ENCODE measurements around the gene CDH3. TPM values are rescaled to one million over a fixed set of nuclear protein-coding genes. Genes with fewer than 3 reads are reported as not detected.
A peak's percentile ranks its signal among the peaks of the same experiment; 100 is the strongest.

The CDH3 gene
- total RNA-seq, 6 donors from 2014 or later: 3.6 to 12.3 (median 9.9) TPM

- 55 to 56% methylated on average over 8 to 9 of the region's 9 CpGs for WGBS, 2 donors
- TF ChIP-seq CTCF (IDR thresholded peaks at IDR 0.05) (no peak), EP300 (IDR thresholded peaks at IDR 0.05) (no peak), POLR2A (IDR thresholded peaks at IDR 0.05) (no peak), POLR2AphosphoS5 (IDR thresholded peaks at IDR 0.05) (no peak)
- H3K36me3 ChIP-seq: no peaks in the 10 kb centered on the region
- peak overlapping the region in 3 of 4 donors; percentile 23 to 79 (median 75) for H3K27ac ChIP-seq
- H3K4me1 ChIP-seq: peaks cover 10 to 63% (median 37%) of the 10 kb centered on the region in 4 donors
- H3K9me3 ChIP-seq: no peaks in the 10 kb centered on the region
- DNase-seq (no peak), ATAC-seq (ENCODE audit: low FRiP score in 2 of 2) (no peak)
- no peak overlapping the region for H3K4me3 ChIP-seq
- peaks cover 0 to 20% (median 9%) of the 10 kb centered on the region in 4 donors for H3K27me3 ChIP-seq
Observed at GRCh38 chr16:68740628-68741346, 95.7 kb downstream of the CDH3 start.

- H3K27me3 ChIP-seq: no peaks in the 10 kb centered on the region
- peaks cover 10 to 59% (median 30%) of the 10 kb centered on the region in 4 donors for H3K4me1 ChIP-seq
- no peak overlapping the region for H3K4me3 ChIP-seq
- DNase-seq (no peak), ATAC-seq (ENCODE audit: low FRiP score in 2 of 2) (no peak)
- peak overlapping the region; percentile 50 to 79 (median 72) for H3K27ac ChIP-seq
- H3K9me3 ChIP-seq: no peaks in the 10 kb centered on the region
- H3K36me3 ChIP-seq: no peaks in the 10 kb centered on the region
- 81 to 88% methylated on average over 4 of the region's 4 CpGs for WGBS, 2 donors
- no peak for TF ChIP-seq CTCF (IDR thresholded peaks at IDR 0.05)
Observed at GRCh38 chr16:68743664-68744063, 98.6 kb downstream of the CDH3 start.

GRCh38 chr16:68744744-68745280 is 99.7 kb downstream of the CDH3 start:
- Histone ChIP-seq H3K4me3 (peak overlapping the region in 1 of 4 donors; percentile 10), H3K36me3 (no peaks in the 10 kb centered on the region), H3K27me3 (no peaks in the 10 kb centered on the region), H3K27ac (peak overlapping the region; percentile 50 to 79 (median 72)), H3K4me1 (peaks cover 10 to 59% (median 27%) of the 10 kb centered on the region in 4 donors), H3K9me3 (no peaks in the 10 kb centered on the region)
- peak; percentile 48 to 92 for ATAC-seq (ENCODE audit: low FRiP score in 2 of 2)
- WGBS, 2 donors: 51 to 59% methylated on average over 11 of the region's 11 CpGs
- TF ChIP-seq POLR2AphosphoS5 (IDR thresholded peaks at IDR 0.05): peak; percentile 64
- peak in 1 of 4 donors; percentile 50 for TF ChIP-seq POLR2A (IDR thresholded peaks at IDR 0.05)
- no peak for TF ChIP-seq CTCF (IDR thresholded peaks at IDR 0.05)
- peak in 1 of 4 donors; percentile 83 for TF ChIP-seq EP300 (IDR thresholded peaks at IDR 0.05)
- peak in 1 of 2 donors; percentile 88 for DNase-seq

GRCh38 chr16:68746951-68747350 is 101.8 kb downstream of the CDH3 start:
- no peak for TF ChIP-seq EP300 (IDR thresholded peaks at IDR 0.05)
- no peak for TF ChIP-seq POLR2AphosphoS5 (IDR thresholded peaks at IDR 0.05)
- TF ChIP-seq CTCF (IDR thresholded peaks at IDR 0.05): no peak
- TF ChIP-seq POLR2A (IDR thresholded peaks at IDR 0.05): no peak
- no peaks in the 10 kb centered on the region for H3K36me3 ChIP-seq
- H3K4me1 ChIP-seq: peaks cover 0 to 49% (median 18%) of the 10 kb centered on the region in 4 donors
- H3K4me3 ChIP-seq: no peak overlapping the region
- H3K27me3 ChIP-seq: no peaks in the 10 kb centered on the region
- DNase-seq: no peak
- peak overlapping the region in 2 of 4 donors; percentile 18 to 75 for H3K27ac ChIP-seq
- ATAC-seq (ENCODE audit: low FRiP score in 2 of 2): no peak
- no peaks in the 10 kb centered on the region for H3K9me3 ChIP-seq
